Psoas muscle (tissue), 8 donors: ENCODE results near the gene FLII. TPM values are rescaled to one million over a fixed set of nuclear protein-coding genes. Genes with fewer than 3 reads are reported as not detected.
"Not testable (repeated sequence)": the region's sequence is repeated elsewhere in the genome, so short reads cannot be mapped to it uniquely, and the experiment has no call there.

Source experiments
- ATAC-seq, 4 donors: fragments of 200-7000 bp; cut with Tn5 transposase; one replicate each; pipeline ENCODE4 v1.9.1; 2020; ENCODE audit warnings: moderate library complexity in 3 of 4, mild to moderate bottlenecking in 2 of 4
- DNase-seq, 2 donors: peaks; one replicate each; pipeline ENCODE4 v3.0.0-alpha.2; 2020
- H3K27ac ChIP-seq: fragments of 200-600 bp; one replicate; pipeline ENCODE4 v1.8.0; 2022
- H3K27me3 ChIP-seq, 3 donors: fragments of 200-600 bp in 1 of 3; one replicate each; pipeline versions ENCODE4 v1.6.1 to v1.8.0; 2013 to 2022; ENCODE audit warnings: low read length in 2 of 3, mild to moderate bottlenecking in 2 of 3, moderate library complexity in 1 of 3; ENCODE audit not compliant: insufficient read depth in 3 of 3
- H3K36me3 ChIP-seq, 2 donors: fragments of 200-600 bp in 1 of 2; one replicate each; pipeline versions ENCODE4 v1.6.1 to v1.8.0; 2013 to 2022; ENCODE audit warnings: low read depth in 1 of 2, mild to moderate bottlenecking in 1 of 2, moderate library complexity in 1 of 2; ENCODE audit not compliant: insufficient read depth in 1 of 2
- H3K4me1 ChIP-seq: fragments of 200-600 bp; one replicate; pipeline ENCODE4 v1.8.0; 2022
- H3K4me3 ChIP-seq: fragments of 200-600 bp; one replicate; pipeline ENCODE4 v1.8.0; 2022; ENCODE audit warnings: mild to moderate bottlenecking
- H3K9me3 ChIP-seq: fragments of 200-600 bp; one replicate; pipeline ENCODE4 v1.8.0; 2022
- WGBS, 3 donors: extraction: QIAGEN DNeasy Blood & Tissue Kit; methylation state at CpG; one replicate each; pipeline versions ENCODE4 v1.1.6 to v1.1.7; 2013; 5-methylcytosine and 5-hydroxymethylcytosine counted together
- intact Hi-C, 2 donors: fragments of 100-400 bp; cut with DNase I; formaldehyde crosslinking; loops; one replicate each; pipeline versions ENCODE4 v1.11.0 to v1.14.2; 2022
- long read RNA-seq, 2 donors: library from polyadenylated mRNA; unstranded; transcript quantifications; one replicate each; pipeline ENCODE4 v2.0.0, GENCODE V29; 2021
- polyA plus RNA-seq, 3 donors: library from polyadenylated mRNA; stranded (reverse); fragments of 200-250 nt; gene quantifications; one replicate each; pipeline ENCODE4 v1.2.3, GENCODE V29; 2013
- total RNA-seq, 4 donors: library from RNA; stranded (reverse); fragmentation: NEBNext Ultra II Directional in 2 of 4; extraction: Animal tissue kit (Norgen Biotek cat#: 25700) in 2 of 4; gene quantifications; one replicate each; pipeline versions ENCODE4 v1.2.1 to v1.2.4, GENCODE V29; 2021 to 2023
- TF ChIP-seq, protein P1 (sequence below): fragments of 200-600 bp; IDR thresholded peaks from one replicate; pipeline ENCODE4 v1.8.0; 2022; ENCODE audit warnings: antibody characterized with exemption
- donor health status: healthy with polysubstance abuse.
- donor health status: DM: no; HTN: no; CAD: no; lungs with moderate emphysema.
- donor health status: Bipolar disorder and iron deficiency.
- donor health status: healthy.
- donor health status: DM: yes; HTN: yes; CAD: no.
- donor health status: DM: no; HTN: no; CAD: no.
- donor health status: DM: no; HTN: no; CAD: no.
- donor health status: DM: yes; HTN: yes; CAD: no.

FLII gene
- total RNA-seq (100 to 1,000 TPM; 517 to 816 (median 599) TPM), polyA plus RNA-seq (100 to 1,000 TPM; 379 to 491 (median 476) TPM)
- long read RNA-seq, donor 1, full-length matches to known transcripts, result 327 of 1,068 reads
- long read RNA-seq, donor 1, partial matches to known transcripts, result 321 of 1,068 reads
- long read RNA-seq, donor 1, other reads (novel, unspliced or antisense), result 420 of 1,068 reads
- long read RNA-seq, donor 2, full-length matches to known transcripts, result 274 of 1,053 reads
- long read RNA-seq, donor 2, partial matches to known transcripts, result 319 of 1,053 reads
- long read RNA-seq, donor 2, other reads (novel, unspliced or antisense), result 460 of 1,053 reads

DNA sequence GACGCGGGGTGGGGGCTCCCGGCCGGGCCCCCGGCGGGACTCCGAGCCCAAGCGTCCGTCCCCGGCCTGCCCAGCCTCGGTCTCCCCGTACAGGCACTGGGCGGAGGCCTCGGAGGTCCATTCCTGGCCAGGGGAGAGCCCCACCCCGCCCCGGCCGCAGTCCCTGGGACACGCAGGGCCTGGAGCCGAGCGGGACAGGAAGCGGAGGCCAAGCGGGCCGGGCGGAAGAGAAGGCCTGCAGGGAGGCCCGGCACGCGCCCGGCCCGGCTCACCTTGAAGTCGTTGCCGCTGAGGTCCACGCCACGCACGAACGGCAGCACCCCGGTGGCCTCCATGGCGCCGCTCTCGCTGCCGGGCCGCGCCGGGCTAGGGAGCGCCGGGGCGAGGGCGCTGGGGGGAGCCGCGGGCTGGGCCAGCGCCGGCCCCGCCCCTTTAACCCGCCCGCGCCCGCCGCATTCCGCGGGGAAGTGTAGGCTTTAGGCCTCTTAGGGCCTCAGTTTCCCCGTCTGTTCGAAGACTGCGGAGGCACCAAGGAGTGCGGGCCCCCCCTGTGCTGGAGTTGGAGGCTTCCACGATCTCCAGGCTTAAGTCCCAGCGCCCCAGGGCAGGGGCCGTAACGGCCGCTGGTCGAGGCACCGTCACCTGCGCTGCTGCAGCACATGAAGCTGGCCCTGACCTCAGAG is at the start of gene FLII:
TSS of gene FLII (minus strand) at position 383 of the 683 bp plus-strand sequence. CDS start at position 335, 48 bp downstream.
- Histone ChIP-seq H3K4me3 (peak within 1 kb of the TSS; percentile 98), H3K4me1 (peaks cover 58% of the 10 kb centered on the region), H3K27me3 (no peaks in the 10 kb centered on the region), H3K27ac (peak within 1 kb of the TSS; percentile 100), H3K9me3 (no peaks in the 10 kb centered on the region), H3K36me3 (peaks cover 0 to 42% of the 10 kb centered on the region in 2 donors)
- no peak for DNase-seq
- ATAC-seq, result peak; percentile 42 to 57 (median 55)
- intact Hi-C loops, result loop anchor here in 1 of 2 donors (5.0 kb wide), 1 partner anchor 59 kb away; the partner anchor contains the start of gene SMCR8
- 0 to 1% (median 0%) methylated on average over 58 to 71 of the region's 71 CpGs for WGBS, 3 donors
- TF ChIP-seq, protein P1, sequence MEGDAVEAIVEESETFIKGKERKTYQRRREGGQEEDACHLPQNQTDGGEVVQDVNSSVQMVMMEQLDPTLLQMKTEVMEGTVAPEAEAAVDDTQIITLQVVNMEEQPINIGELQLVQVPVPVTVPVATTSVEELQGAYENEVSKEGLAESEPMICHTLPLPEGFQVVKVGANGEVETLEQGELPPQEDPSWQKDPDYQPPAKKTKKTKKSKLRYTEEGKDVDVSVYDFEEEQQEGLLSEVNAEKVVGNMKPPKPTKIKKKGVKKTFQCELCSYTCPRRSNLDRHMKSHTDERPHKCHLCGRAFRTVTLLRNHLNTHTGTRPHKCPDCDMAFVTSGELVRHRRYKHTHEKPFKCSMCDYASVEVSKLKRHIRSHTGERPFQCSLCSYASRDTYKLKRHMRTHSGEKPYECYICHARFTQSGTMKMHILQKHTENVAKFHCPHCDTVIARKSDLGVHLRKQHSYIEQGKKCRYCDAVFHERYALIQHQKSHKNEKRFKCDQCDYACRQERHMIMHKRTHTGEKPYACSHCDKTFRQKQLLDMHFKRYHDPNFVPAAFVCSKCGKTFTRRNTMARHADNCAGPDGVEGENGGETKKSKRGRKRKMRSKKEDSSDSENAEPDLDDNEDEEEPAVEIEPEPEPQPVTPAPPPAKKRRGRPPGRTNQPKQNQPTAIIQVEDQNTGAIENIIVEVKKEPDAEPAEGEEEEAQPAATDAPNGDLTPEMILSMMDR, result no peak

DNA sequence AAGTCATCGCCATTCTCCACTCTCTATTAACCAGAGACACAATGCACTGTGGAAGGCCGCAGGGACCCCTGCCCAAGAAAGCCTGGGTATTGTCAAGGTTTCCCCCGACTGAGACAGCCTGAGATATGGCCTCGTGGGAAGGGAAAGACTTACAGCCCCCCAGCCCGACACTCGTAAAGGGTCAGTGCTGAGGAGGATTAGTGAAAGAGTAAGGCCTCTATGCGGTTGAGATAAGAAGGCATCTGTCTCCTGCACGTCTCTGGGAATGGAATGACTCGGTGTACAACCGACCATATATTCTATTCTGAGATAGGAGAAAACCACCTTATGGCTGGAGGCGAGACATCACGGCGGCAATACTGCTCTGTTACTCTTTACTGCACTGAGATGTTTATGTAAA is 44.7 kb upstream of the FLII start:
- intact Hi-C loops, H3K4me1 ChIP-seq, DNase-seq, H3K27me3 ChIP-seq, ATAC-seq, H3K27ac ChIP-seq, H3K4me3 ChIP-seq, H3K9me3 ChIP-seq: not testable (repeated sequence)
- WGBS, 3 donors, result 85 to 89% (median 87%) methylated on average over 13 of the region's 13 CpGs
- H3K36me3 ChIP-seq, result peaks cover 14 to 94% of the 10 kb centered on the region in 2 donors

DNA sequence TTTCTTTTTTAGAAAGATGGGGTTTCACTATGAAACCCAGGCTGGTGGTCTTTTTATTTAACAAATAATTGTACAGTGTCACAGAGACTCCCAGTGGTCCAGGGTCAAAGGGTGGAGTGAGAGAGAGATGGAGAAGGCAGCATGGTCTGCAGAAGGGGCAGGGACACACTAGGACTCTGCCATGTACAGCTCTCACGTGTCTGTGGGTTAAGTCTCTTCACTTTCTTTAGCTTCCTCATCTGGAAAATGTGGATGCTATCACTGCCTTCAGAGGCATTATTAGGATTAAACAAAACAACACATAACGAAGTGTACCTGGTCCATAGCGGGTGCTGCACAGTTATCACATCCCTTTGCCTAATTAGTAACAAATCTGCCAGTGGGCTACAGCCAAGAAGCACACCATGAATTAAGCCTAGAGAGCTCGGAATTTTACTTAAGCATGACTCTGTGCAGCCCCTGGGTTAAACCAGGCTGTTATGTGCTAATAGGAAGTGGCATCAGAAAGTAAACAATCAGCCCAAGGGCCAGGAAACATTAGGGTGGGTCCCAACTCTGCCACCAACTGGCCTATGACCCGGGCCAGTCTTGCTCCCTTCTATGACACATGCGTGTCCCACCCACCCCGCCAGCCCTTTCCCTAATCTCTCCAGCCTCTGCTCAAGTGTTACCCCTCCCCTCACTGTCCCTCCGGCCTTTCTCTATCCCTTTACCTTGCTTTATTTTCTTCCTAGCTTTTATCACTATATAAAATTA is 42.4 kb upstream of the FLII start:
- Histone ChIP-seq H3K27ac (no peak overlapping the region), H3K4me1 (no peaks in the 10 kb centered on the region), H3K27me3 (no peaks in the 10 kb centered on the region), H3K36me3 (peaks cover 8 to 80% of the 10 kb centered on the region in 2 donors), H3K9me3 (no peaks in the 10 kb centered on the region), H3K4me3 (no peak overlapping the region)
- no peak for DNase-seq
- TF ChIP-seq, protein P1, result no peak
- ATAC-seq, result no peak
- 87 to 92% (median 88%) methylated on average over 8 of the region's 8 CpGs for WGBS, 3 donors
- intact Hi-C loops, result no loop called here

DNA sequence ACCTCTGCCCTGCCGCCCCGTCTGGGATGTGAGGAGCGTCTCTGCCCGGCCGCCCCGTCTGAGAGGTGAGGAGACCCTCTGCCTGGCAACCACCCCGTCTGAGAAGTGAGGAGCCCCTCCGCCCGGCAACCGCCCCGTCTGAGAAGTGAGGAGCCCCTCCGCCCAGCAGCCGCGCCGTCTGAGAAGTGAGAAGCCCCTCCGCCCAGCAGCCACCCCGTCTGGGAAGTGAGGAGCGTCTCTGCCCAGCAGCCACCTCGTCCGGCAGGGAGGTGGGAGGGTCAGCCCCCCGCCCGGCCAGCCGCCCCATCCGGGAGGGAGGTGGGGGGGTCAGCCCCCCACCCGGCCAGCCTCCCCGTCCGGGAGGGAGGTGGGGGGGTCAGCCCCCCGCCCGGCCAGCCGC is 39.5 kb upstream of the FLII start:
- H3K27ac ChIP-seq, H3K9me3 ChIP-seq, intact Hi-C loops, ATAC-seq, DNase-seq, H3K4me1 ChIP-seq, H3K4me3 ChIP-seq, H3K27me3 ChIP-seq: not testable (repeated sequence)
- 89 to 100% (median 93%) methylated on average over 3 to 28 of the region's 30 CpGs for WGBS, 3 donors
- peaks cover 8 to 70% of the 10 kb centered on the region in 2 donors for H3K36me3 ChIP-seq

DNA sequence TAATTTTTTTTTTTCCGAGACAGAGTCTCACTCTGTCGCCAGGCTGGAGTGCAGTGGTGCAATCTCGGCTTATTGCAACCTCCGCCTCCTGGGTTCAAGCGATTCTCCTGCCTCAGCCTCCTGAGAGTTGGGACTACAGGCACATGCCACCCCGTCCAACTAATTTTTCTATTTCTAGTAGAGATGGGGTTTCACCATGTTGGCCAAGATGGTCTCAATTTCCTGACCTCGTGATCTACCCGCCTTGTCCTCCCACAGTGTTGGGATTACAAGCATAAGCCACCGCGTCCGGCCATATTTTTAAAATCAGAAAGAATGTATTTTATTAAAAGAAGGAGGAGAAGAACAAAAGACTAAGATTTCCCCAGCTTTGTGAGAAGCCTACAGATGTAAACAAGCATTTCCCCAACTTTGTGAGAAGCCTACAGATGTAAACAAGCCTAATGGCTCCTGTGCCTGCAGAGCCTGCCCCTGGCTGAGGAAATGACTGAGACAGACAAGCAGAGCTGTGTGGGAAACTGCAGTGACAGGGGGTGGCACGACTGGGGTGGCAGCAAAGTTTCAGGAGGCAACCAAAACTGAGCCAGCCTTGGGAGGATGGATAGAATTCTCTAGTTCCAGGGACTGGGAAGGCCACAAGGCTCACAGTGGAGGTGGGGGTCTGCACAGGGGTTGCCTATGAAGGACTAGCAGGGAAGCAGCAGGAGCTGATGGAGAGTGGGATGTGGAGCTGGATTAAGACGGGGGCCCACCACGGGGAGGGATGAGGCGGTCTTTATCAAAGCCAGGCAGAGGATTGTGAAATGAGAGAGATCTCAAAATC is 33.4 kb upstream of the FLII start:
- DNase-seq (no peak), ATAC-seq (peak; percentile 55 to 83 (median 76))
- H3K36me3 ChIP-seq, result peaks cover 0 to 86% of the 10 kb centered on the region in 2 donors
- H3K27ac ChIP-seq, result peak overlapping the region; percentile 74
- no peaks in the 10 kb centered on the region for H3K27me3 ChIP-seq
- no peak overlapping the region for H3K4me3 ChIP-seq
- WGBS, 3 donors, result 53 to 74% (median 56%) methylated on average over 15 of the region's 15 CpGs
- TF ChIP-seq, protein P1, result no peak
- intact Hi-C loops, result no loop called here
- no peaks in the 10 kb centered on the region for H3K9me3 ChIP-seq
- peaks cover 10% of the 10 kb centered on the region for H3K4me1 ChIP-seq
